CD14-positive monocyte (primary cell): ENCODE measurements around the gene SCNN1A. TPM values are rescaled to one million over a fixed set of nuclear protein-coding genes. Genes with fewer than 3 reads are reported as not detected.

Experiments
- DNase-seq, 3 donors: peaks; one replicate each; pipeline ENCODE4 v3.0.0-alpha.2; 2011 to 2022
- H2AFZ ChIP-seq: 2 replicates; pipeline ENCODE4 v1.6.0; 2012; ENCODE audit warnings: mild to moderate bottlenecking, low read depth, low read length, inconsistent platforms; ENCODE audit not compliant: insufficient read depth, poor library complexity, severe bottlenecking
- H3K27ac ChIP-seq, 2 donors: 1 replicate in 1 of 2; 2 replicates in 1 of 2; pipeline ENCODE4 v1.5.1; 2012 to 2013; ENCODE audit warnings: low read length in 2 of 2, control low read depth in 1 of 2, inconsistent platforms in 1 of 2, low read depth in 1 of 2, mild to moderate bottlenecking in 1 of 2
- H3K27me3 ChIP-seq, 2 donors: one replicate each; pipeline versions ENCODE4 v1.6.0 to v1.6.1; 2011 to 2013; ENCODE audit warnings: low read length in 2 of 2; ENCODE audit not compliant: control insufficient read depth in 2 of 2, insufficient read depth in 2 of 2
- H3K36me3 ChIP-seq, 2 donors: replicated peaks in 1 of 2; 1 replicate in 1 of 2; 2 replicates in 1 of 2; pipeline versions ENCODE4 v1.5.1 to v1.6.1; 2012 to 2013; ENCODE audit warnings: low read length in 2 of 2, control low read depth in 1 of 2, inconsistent platforms in 1 of 2, mild to moderate bottlenecking in 1 of 2; ENCODE audit not compliant: insufficient read depth in 2 of 2, control insufficient read depth in 1 of 2
- H3K4me1 ChIP-seq, 2 donors: 1 replicate in 1 of 2; 2 replicates in 1 of 2; pipeline versions ENCODE4 v1.5.1 to v1.6.1; 2012 to 2013; ENCODE audit warnings: low read length in 2 of 2, control low read depth in 1 of 2, inconsistent platforms in 1 of 2, mild to moderate bottlenecking in 1 of 2, moderate library complexity in 1 of 2; ENCODE audit not compliant: insufficient read depth in 2 of 2, control insufficient read depth in 1 of 2
- H3K4me2 ChIP-seq: replicated peaks from 2 replicates; pipeline ENCODE3; 2012; ENCODE audit warnings: low read length, moderate library complexity, mild to moderate bottlenecking; ENCODE audit not compliant: poor library complexity, severe bottlenecking; ENCODE audit errors: extremely low read depth
- H3K4me3 ChIP-seq, 3 experiments: fragments of 200-600 bp in 1 of 3; sonication (generic) in 1 of 3; replicated peaks in 1 of 3; 1 replicate in 2 of 3; 2 replicates in 1 of 3; pipeline ENCODE4 v1.5.1; 2011 to 2013; ENCODE audit warnings: low read length in 3 of 3, mild to moderate bottlenecking in 3 of 3, control low read depth in 2 of 3, low read depth in 2 of 3, inconsistent platforms in 1 of 3, moderate library complexity in 1 of 3
- H3K79me2 ChIP-seq: 2 replicates; pipeline ENCODE4 v1.6.0; 2012; ENCODE audit warnings: mild to moderate bottlenecking, control low read depth, inconsistent platforms, low read length, moderate library complexity; ENCODE audit not compliant: insufficient read depth
- H3K9ac ChIP-seq: 2 replicates; pipeline ENCODE4 v1.6.0; 2017; ENCODE audit warnings: low read length, mild to moderate bottlenecking; ENCODE audit not compliant: insufficient read depth, poor library complexity, severe bottlenecking
- H3K9me3 ChIP-seq, 2 donors: replicated peaks in 1 of 2; 1 replicate in 1 of 2; 2 replicates in 1 of 2; pipeline versions ENCODE4 v1.5.1 to v1.6.1; 2012 to 2013; ENCODE audit warnings: low read length in 2 of 2, control low read depth in 1 of 2; ENCODE audit not compliant: control insufficient read depth in 1 of 2, insufficient read depth in 1 of 2
- H4K20me1 ChIP-seq: 2 replicates; pipeline ENCODE4 v1.6.0; 2012; ENCODE audit warnings: mild to moderate bottlenecking, low read length, control low read depth, moderate library complexity; ENCODE audit not compliant: insufficient read depth
- H3K27ac Mint-ChIP-seq, 7 donors: one replicate each; pipeline ENCODE4 v1.8.0; 2020; ENCODE audit warnings: mild to moderate bottlenecking in 7 of 7, mixed read lengths in 7 of 7, moderate library complexity in 6 of 7, inconsistent platforms in 2 of 7
- H3K27me3 Mint-ChIP-seq, 3 donors: one replicate each; pipeline ENCODE4 v1.8.0; 2021 to 2022; ENCODE audit warnings: low read depth in 3 of 3, mild to moderate bottlenecking in 3 of 3, mixed read lengths in 3 of 3, moderate library complexity in 3 of 3, inconsistent platforms in 1 of 3
- H3K36me3 Mint-ChIP-seq, 2 donors: one replicate each; pipeline ENCODE4 v1.8.0; 2020; ENCODE audit warnings: mixed read lengths in 2 of 2, inconsistent platforms in 1 of 2, mild to moderate bottlenecking in 1 of 2
- H3K4me1 Mint-ChIP-seq: one replicate; pipeline ENCODE4 v1.8.0; 2020; ENCODE audit warnings: mild to moderate bottlenecking, mixed read lengths
- H3K4me3 Mint-ChIP-seq, 2 donors: one replicate each; pipeline ENCODE4 v1.8.0; 2020; ENCODE audit warnings: mild to moderate bottlenecking in 2 of 2, mixed read lengths in 2 of 2, moderate library complexity in 1 of 2
- H3K9me3 Mint-ChIP-seq, 7 donors: one replicate each; pipeline ENCODE4 v1.8.0; 2020 to 2022; ENCODE audit warnings: mixed read lengths in 7 of 7, mild to moderate bottlenecking in 6 of 7, moderate library complexity in 6 of 7, inconsistent platforms in 2 of 7
- WGBS: methylation state at CpG from one replicate; pipeline ENCODE4 v1.1.5; 2013; ENCODE audit warnings: missing lambda C conversion rate; ENCODE audit not compliant: insufficient coverage; 5-methylcytosine and 5-hydroxymethylcytosine counted together
- intact Hi-C, 2 donors: fragments of 100-400 bp; cut with micrococcal nuclease; formaldehyde crosslinking; loops; one replicate each; pipeline versions ENCODE4 v1.15.0 to v1.15.1; 2023
- polyA plus RNA-seq, 3 donors: library from polyadenylated mRNA; depleted of rRNA in 1 of 3; unstranded in 2 of 3; stranded (reverse) in 1 of 3; fragments of 300-500 nt in 2 of 3; fragments of >200 nt in 1 of 3; fragmentation: Illumina TruSeq in 2 of 3; gene quantifications; 1 replicate in 2 of 3; 2 replicates in 1 of 3; pipeline ENCODE4 v1.2.3, GENCODE V29; 2012 to 2021
- TF ChIP-seq, protein P1 (sequence below): fragments of 200-600 bp; IDR thresholded peaks from one replicate; pipeline ENCODE4 v1.8.0; 2022; ENCODE audit warnings: antibody characterized with exemption, mild to moderate bottlenecking

SCNN1A gene
- polyA plus RNA-seq, 3 donors = 0.11 to 0.68 (median 0.63) TPM

DNA sequence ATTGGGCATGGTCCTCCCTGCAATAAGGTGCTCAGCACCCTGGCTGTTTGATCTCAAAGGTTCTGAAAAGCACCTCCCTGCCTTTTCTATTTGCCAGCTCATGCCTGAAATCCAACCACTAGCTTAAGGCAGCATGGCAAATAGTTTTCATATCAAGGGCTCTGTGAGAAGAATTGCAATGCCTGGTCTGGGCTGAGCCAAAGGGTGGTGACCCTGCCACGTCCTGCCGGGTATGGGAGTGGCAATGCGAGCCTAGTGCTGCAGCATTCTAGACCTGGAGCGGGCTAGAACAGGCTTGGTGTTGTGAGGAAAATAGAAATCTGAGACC, 2.3 kb upstream of the SCNN1A start:
- no peaks in the 10 kb centered on the region for H3K9me3 ChIP-seq
- no peaks in the 10 kb centered on the region for H3K79me2 ChIP-seq
- Mint-ChIP-seq H3K4me1 (peaks cover 74% of the 10 kb centered on the region), H3K9me3 (no peaks in the 10 kb centered on the region), H3K36me3 (peaks cover 0 to 2% of the 10 kb centered on the region in 2 donors), H3K4me3 (peak overlapping the region; percentile 51 to 60), H3K27ac (peak overlapping the region in 1 of 7 donors; percentile 50), H3K27me3 (peaks cover under 1 to 5% (median 2%) of the 10 kb centered on the region in 3 donors)
- no peak overlapping the region for H3K9ac ChIP-seq
- TF ChIP-seq, protein P1, sequence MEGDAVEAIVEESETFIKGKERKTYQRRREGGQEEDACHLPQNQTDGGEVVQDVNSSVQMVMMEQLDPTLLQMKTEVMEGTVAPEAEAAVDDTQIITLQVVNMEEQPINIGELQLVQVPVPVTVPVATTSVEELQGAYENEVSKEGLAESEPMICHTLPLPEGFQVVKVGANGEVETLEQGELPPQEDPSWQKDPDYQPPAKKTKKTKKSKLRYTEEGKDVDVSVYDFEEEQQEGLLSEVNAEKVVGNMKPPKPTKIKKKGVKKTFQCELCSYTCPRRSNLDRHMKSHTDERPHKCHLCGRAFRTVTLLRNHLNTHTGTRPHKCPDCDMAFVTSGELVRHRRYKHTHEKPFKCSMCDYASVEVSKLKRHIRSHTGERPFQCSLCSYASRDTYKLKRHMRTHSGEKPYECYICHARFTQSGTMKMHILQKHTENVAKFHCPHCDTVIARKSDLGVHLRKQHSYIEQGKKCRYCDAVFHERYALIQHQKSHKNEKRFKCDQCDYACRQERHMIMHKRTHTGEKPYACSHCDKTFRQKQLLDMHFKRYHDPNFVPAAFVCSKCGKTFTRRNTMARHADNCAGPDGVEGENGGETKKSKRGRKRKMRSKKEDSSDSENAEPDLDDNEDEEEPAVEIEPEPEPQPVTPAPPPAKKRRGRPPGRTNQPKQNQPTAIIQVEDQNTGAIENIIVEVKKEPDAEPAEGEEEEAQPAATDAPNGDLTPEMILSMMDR = no peak
- intact Hi-C loops = loop anchor here (5.0 kb wide), 1 partner anchor 40 kb away; no protein-coding TSS in a partner anchor
- H3K36me3 ChIP-seq = no peaks in the 10 kb centered on the region
- DNase-seq = no peak
- peak overlapping the region; percentile 53 for H3K4me2 ChIP-seq
- WGBS = 36% methylated on average over 4 of the region's 4 CpGs
- H3K4me3 ChIP-seq = peak overlapping the region in 1 of 3 experiments; percentile 34
- no peak overlapping the region for H3K27ac ChIP-seq
- H4K20me1 ChIP-seq = no peaks in the 10 kb centered on the region
- H3K4me1 ChIP-seq = peaks cover 65 to 70% of the 10 kb centered on the region in 2 donors
- no peaks in the 10 kb centered on the region for H3K27me3 ChIP-seq
- no peak overlapping the region for H2AFZ ChIP-seq

DNA sequence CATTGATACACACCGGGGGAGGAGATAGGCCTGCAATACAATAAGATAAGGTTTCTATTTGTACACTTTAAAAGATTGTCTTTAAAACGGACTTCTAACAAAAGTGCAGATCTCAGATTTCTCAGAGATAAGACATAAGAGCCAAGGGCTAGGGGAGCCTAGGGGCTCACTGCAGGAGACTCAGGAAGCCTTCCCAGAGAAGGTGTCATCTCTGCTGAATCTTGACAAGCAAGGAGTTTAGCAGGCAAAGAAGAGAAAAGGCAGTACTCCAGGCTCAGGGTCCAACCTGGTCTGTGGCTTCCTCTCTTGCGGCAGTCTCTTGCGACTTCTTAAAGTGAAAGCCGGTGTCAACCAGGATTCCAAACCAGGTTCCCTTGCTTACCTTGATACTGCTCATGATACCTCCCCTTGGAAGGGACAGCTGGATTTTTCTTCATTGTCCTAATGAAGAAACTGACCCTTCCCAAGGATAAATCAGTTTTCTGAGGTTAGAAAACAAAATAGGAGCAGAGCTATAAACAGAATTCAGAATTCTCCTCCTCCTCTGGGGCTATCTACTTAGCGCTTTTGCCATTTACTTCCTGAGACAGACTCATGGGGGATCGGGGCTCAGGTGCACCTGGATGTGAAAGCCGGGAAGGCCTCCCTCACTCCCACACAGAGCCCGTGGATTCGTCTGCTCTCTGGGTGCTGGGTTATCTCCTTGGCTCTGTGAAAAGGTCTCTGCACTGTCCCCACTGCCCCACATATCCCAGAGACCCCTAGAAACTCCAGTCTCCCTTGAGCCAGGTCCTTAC, 1.7 kb upstream of the SCNN1A start:
- H3K4me1 ChIP-seq = peaks cover 68 to 73% of the 10 kb centered on the region in 2 donors
- H3K9ac ChIP-seq = no peak overlapping the region
- peak overlapping the region in 1 of 2 donors; percentile 3 for H3K27ac ChIP-seq
- TF ChIP-seq, protein P1 = peak; percentile 24
- H3K9me3 Mint-ChIP-seq = no peaks in the 10 kb centered on the region
- H3K36me3 Mint-ChIP-seq = peaks cover 0 to 2% of the 10 kb centered on the region in 2 donors
- no peaks in the 10 kb centered on the region for H4K20me1 ChIP-seq
- H3K27me3 Mint-ChIP-seq = peaks cover 2 to 5% (median 2%) of the 10 kb centered on the region in 3 donors
- peak overlapping the region in 4 of 7 donors; percentile 14 to 61 (median 50) for H3K27ac Mint-ChIP-seq
- H3K4me1 Mint-ChIP-seq = peaks cover 77% of the 10 kb centered on the region
- peak overlapping the region in 1 of 3 experiments; percentile 34 for H3K4me3 ChIP-seq
- H3K4me2 ChIP-seq = peak overlapping the region; percentile 53
- peak overlapping the region; percentile 64 for H2AFZ ChIP-seq
- peak in 2 of 3 donors; percentile 14 to 28 for DNase-seq
- H3K4me3 Mint-ChIP-seq = peak overlapping the region; percentile 51 to 81
- 39% methylated on average over 5 of the region's 10 CpGs for WGBS
- intact Hi-C loops = loop anchor here (5.0 kb wide), 1 partner anchor 40 kb away; no protein-coding TSS in a partner anchor
- H3K36me3 ChIP-seq = no peaks in the 10 kb centered on the region
- H3K27me3 ChIP-seq = no peaks in the 10 kb centered on the region
- no peaks in the 10 kb centered on the region for H3K9me3 ChIP-seq
- no peaks in the 10 kb centered on the region for H3K79me2 ChIP-seq
